ENCODE results near the gene DGKG.

The DGKG gene

GRCh38 chr3:186149319-186149960, 212.6 kb downstream of the DGKG start:
- DNase-seq (ENCODE audit: low read depth in 4 of 4, low spot score in 1 of 4) = no peak

GRCh38 chr3:186144257-186144656, 217.8 kb downstream of the DGKG start:
- DNase-seq (ENCODE audit: low read depth in 4 of 4, low spot score in 1 of 4) = no peak

- DNase-seq (ENCODE audit: low read depth in 4 of 4, low spot score in 1 of 4) = no peak
Measured at GRCh38 chr3:186143250-186143649, 218.8 kb downstream of the DGKG start.

GRCh38 chr3:186142393-186142932, 219.6 kb downstream of the DGKG start:
- DNase-seq (ENCODE audit: low read depth in 4 of 4, low spot score in 1 of 4) = no peak

GRCh38 chr3:186141790-186142189, 220.2 kb downstream of the DGKG start:
- DNase-seq (ENCODE audit: low read depth in 4 of 4, low spot score in 1 of 4) = no peak

- no peak for DNase-seq (ENCODE audit: low read depth in 4 of 4, low spot score in 1 of 4)
Measured at GRCh38 chr3:186138272-186138981, 223.6 kb downstream of the DGKG start.

- DNase-seq (ENCODE audit: low read depth in 4 of 4, low spot score in 1 of 4) = no peak
Measured at GRCh38 chr3:186137051-186137685, 224.9 kb downstream of the DGKG start.

- DNase-seq (ENCODE audit: low read depth in 4 of 4, low spot score in 1 of 4) = no peak
Measured at GRCh38 chr3:186133980-186134379, 228.1 kb downstream of the DGKG start.

- DNase-seq (ENCODE audit: low read depth in 4 of 4, low spot score in 1 of 4) = no peak
Measured at GRCh38 chr3:186132487-186132886, 229.5 kb downstream of the DGKG start.

GRCh38 chr3:186129206-186129605, 232.8 kb downstream of the DGKG start:
- no peak for DNase-seq (ENCODE audit: low read depth in 4 of 4, low spot score in 1 of 4)

- DNase-seq (ENCODE audit: low read depth in 4 of 4, low spot score in 1 of 4) = no peak
Measured at GRCh38 chr3:186128158-186128557, 233.9 kb downstream of the DGKG start.

GRCh38 chr3:186127463-186127862, 234.6 kb downstream of the DGKG start:
- no peak for DNase-seq (ENCODE audit: low read depth in 4 of 4, low spot score in 1 of 4)

GRCh38 chr3:186125118-186125517, 236.9 kb downstream of the DGKG start:
- no peak for DNase-seq (ENCODE audit: low read depth in 4 of 4, low spot score in 1 of 4)

- no peak for DNase-seq (ENCODE audit: low read depth in 4 of 4, low spot score in 1 of 4)
Measured at GRCh38 chr3:186124592-186124991, 237.4 kb downstream of the DGKG start.

GRCh38 chr3:186123012-186123411, 239.0 kb downstream of the DGKG start:
- DNase-seq (ENCODE audit: low read depth in 4 of 4, low spot score in 1 of 4) = no peak

- no peak for DNase-seq (ENCODE audit: low read depth in 4 of 4, low spot score in 1 of 4)
Measured at GRCh38 chr3:186121968-186122367, 240.1 kb downstream of the DGKG start.

- no peak for DNase-seq (ENCODE audit: low read depth in 4 of 4, low spot score in 1 of 4)
Measured at GRCh38 chr3:186121278-186121677, 240.8 kb downstream of the DGKG start.

GRCh38 chr3:186119499-186119898, 242.5 kb downstream of the DGKG start:
- DNase-seq (ENCODE audit: low read depth in 4 of 4, low spot score in 1 of 4) = no peak

GRCh38 chr3:186118692-186119091, 243.3 kb downstream of the DGKG start:
- no peak for DNase-seq (ENCODE audit: low read depth in 4 of 4, low spot score in 1 of 4)

GRCh38 chr3:186117521-186118134, 244.4 kb downstream of the DGKG start:
- DNase-seq (ENCODE audit: low read depth in 4 of 4, low spot score in 1 of 4) = no peak

GRCh38 chr3:186115239-186115996, 246.6 kb downstream of the DGKG start:
- DNase-seq (ENCODE audit: low read depth in 4 of 4, low spot score in 1 of 4) = no peak
